ENCODE measurements around the gene POLR2C.

POLR2C gene

GRCh38 chr16:57452021-57452420 is 10.5 kb upstream of the POLR2C start:
- DNase-seq, result peak in 1 of 3 donors; percentile 17

GRCh38 chr16:57462978-57463362 is 491 bp downstream of the POLR2C start:
- DNase-seq, result peak in 2 of 3 donors; percentile 25 to 36

- DNase-seq, result no peak
Observed at GRCh38 chr16:57464523-57464922, 2.0 kb downstream of the POLR2C start.

- no peak for DNase-seq
Observed at GRCh38 chr16:57468346-57468745, 5.9 kb downstream of the POLR2C start.

- DNase-seq, result no peak
Observed at GRCh38 chr16:57469046-57469445, 6.6 kb downstream of the POLR2C start.

GRCh38 chr16:57469917-57470470 is 7.5 kb downstream of the POLR2C start:
- no peak for DNase-seq

- peak in 1 of 3 donors; percentile 21 for DNase-seq
Observed at GRCh38 chr16:57470711-57471110, 8.2 kb downstream of the POLR2C start.

- no peak for DNase-seq
Observed at GRCh38 chr16:57471209-57471608, 8.7 kb downstream of the POLR2C start.

- DNase-seq, result no peak
Observed at GRCh38 chr16:57471852-57472664, 9.6 kb downstream of the POLR2C start.

GRCh38 chr16:57472665-57473060 is 10.2 kb downstream of the POLR2C start:
- no peak for DNase-seq

GRCh38 chr16:57473176-57473840 is 10.8 kb downstream of the POLR2C start:
- no peak for DNase-seq

GRCh38 chr16:57473906-57474305 is 11.4 kb downstream of the POLR2C start:
- no peak for DNase-seq

GRCh38 chr16:57474671-57475661 is 12.5 kb downstream of the POLR2C start:
- no peak for DNase-seq

- DNase-seq, result peak; percentile 58 to 66 (median 58)
Observed at GRCh38 chr16:57475711-57476339, 13.3 kb downstream of the POLR2C start.

GRCh38 chr16:57476546-57477410 is 14.3 kb downstream of the POLR2C start:
- DNase-seq, result no peak

- no peak for DNase-seq
Observed at GRCh38 chr16:57477531-57478202, 15.2 kb downstream of the POLR2C start.

GRCh38 chr16:57478396-57479204 is 16.1 kb downstream of the POLR2C start:
- no peak for DNase-seq

GRCh38 chr16:57479205-57479975 is 16.9 kb downstream of the POLR2C start:
- DNase-seq, result no peak
